Activated T-helper 1 cell treated with anti-CD3 and anti-CD28 coated beads, Interleukin-12 subunit alpha, Interleukin-12 subunit beta, Interleukin-2, Interleukin-4 antibody, amounts not matched to agents 30 ng/mL and 10 ng/mL and 1 ng/mL, durations not matched to agents 14 hours and 24 hours and 36 hours (primary cell): Measurements from ENCODE around the gene JAM2. TPM values are rescaled to one million over a fixed set of nuclear protein-coding genes. Genes with fewer than 3 reads are reported as not detected.

Source experiments
- total RNA-seq: library from RNA; stranded (reverse); gene quantifications from 2 replicates; pipeline ENCODE4 v1.2.3, GENCODE V29; 2022

The JAM2 gene
- total RNA-seq, 1 donor from 2014 or later, result 0.29 TPM

Other genes with a start within 250 kb of the JAM2 start
- 48.6 and 55.8 TPM in 2 replicates for gene MRPL39, start 31.8 kb upstream of the JAM2 start, total RNA-seq
- 152 and 161 TPM in 2 replicates for gene ATP5PF, start 95.6 kb downstream of the JAM2 start, total RNA-seq
- gene GABPA, start 95.7 kb downstream of the JAM2 start, total RNA-seq, result 26.7 and 26.9 TPM in 2 replicates